Measurements from ENCODE around the gene PTPRF.

DNA sequence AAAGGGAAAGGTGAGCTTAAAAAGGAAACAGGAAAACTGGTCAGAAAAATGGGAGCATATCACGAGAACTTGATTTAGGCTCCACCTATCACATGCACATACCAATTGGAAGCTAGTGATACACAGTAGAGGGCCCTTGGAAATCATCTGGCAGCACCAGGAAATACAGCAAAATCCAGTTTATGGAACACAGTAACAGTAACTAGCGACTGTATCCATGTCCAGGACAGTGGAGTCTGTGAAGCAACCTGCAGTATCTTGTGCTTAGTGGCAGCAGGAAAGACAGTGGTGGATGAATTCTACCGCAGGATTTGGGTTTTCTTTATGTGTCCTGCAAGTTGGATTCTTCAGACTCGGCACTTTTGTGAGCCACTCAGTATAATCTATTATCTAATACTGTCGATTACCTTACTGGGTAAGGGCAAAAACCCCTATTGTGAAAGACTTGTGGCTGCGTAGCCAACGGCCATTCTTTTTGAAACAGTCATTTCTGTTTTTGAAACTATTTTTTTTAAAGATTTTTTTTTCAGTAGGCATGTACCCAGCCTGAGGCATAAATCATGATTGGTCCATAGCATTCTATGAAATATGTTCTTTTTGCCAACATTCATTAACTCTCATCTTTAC is 117.7 kb downstream of the PTPRF start:
- TF ChIP-seq POLR2A (IDR thresholded peaks at IDR 0.05; ENCODE audit: low read length) = no peak
- TF ChIP-seq GATA1 (IDR thresholded peaks at IDR 0.05; ENCODE audit: low read depth, low read length) = no peak
